Activated T-cell treated with anti-CD3 and anti-CD28 coated beads for 4 hours (primary cell): ENCODE results near the gene DAPP1.
"Not testable (repeated sequence)": the region's sequence is repeated elsewhere in the genome, so short reads cannot be mapped to it uniquely, and the experiment has no call there.

Experiments
- DNase-seq: peaks from one replicate; pipeline ENCODE4 v3.0.0-alpha.2; 2020

Gene DAPP1, protein sequence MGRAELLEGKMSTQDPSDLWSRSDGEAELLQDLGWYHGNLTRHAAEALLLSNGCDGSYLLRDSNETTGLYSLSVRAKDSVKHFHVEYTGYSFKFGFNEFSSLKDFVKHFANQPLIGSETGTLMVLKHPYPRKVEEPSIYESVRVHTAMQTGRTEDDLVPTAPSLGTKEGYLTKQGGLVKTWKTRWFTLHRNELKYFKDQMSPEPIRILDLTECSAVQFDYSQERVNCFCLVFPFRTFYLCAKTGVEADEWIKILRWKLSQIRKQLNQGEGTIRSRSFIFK

DNA sequence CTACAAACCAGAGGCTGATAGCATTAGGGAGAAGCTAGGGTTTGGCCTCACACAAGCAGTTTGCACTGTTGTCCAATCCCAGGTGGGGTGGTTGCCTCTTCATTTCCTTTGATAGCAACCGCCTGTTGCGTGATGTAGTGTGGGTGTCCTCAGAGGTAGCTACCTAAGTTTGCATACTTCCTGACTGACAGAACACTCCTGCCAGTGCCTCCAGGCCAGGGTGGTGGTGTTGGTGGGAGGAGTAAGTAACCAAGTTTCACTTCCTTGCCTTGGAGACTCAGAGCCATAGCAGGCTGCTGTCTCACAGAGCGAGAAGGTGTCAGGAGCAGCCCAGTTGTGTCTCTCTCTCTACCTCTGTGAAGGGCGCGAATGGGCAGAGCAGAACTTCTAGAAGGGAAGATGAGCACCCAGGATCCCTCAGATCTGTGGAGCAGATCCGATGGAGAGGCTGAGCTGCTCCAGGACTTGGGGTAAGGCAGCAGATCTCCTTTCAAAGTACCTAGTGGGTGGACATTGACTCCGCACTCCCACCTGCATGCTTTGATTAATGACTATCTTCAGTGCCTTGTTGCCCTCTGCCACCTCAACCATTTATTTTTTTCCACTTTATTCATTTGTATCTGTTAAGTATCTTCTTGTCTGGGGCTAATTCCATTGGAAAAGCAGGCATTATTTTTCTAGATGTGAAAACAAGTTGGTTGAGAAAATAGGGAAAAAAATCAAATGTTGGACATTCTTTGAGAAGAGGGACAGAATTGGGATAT, at the start of gene DAPP1:
TSS of gene DAPP1 (plus strand) at position 283 of the 764 bp plus-strand sequence. CDS start at position 370, 87 bp downstream.
- peak; percentile 51 for DNase-seq

DNA sequence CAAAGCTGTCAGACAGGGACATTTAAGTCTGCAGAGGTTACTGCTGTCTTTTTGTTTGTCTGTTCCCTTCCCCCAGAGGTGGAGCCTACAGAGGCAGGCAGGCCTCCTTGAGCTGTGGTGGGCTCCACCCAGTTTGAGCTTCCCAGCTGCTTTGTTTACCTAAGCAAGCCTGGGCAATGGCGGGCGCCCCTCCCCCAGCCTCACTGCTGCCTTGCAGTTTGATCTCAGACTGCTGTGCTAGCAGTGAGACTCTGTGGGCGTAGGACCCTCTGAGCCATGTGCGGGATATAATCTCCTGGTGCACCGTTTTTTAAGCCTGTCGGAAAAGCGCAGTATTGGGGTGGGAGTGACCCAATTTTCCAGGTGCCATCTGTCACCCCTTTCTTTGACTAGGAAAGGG, 45.8 kb upstream of the DAPP1 start:
- DNase-seq = not testable (repeated sequence)

DNA sequence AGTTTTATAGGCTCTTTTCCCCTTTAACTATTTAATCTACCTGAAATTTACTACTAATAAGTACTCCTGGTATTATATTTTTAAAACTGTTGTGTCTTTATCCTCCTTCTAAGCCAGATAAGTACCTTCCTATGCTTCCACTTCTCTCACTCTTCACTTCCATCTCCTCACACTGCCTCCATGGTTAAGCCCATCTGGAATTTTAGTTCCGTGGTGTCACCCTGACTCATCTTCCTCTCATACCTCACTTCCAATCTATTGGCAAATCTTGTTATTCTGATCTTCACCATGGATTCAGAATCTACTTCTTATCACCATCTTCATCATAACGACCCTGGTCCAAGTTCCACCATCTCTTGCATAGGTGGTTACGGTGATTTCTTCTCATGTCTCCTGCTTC, 32.7 kb upstream of the DAPP1 start:
- DNase-seq = no peak

DNA sequence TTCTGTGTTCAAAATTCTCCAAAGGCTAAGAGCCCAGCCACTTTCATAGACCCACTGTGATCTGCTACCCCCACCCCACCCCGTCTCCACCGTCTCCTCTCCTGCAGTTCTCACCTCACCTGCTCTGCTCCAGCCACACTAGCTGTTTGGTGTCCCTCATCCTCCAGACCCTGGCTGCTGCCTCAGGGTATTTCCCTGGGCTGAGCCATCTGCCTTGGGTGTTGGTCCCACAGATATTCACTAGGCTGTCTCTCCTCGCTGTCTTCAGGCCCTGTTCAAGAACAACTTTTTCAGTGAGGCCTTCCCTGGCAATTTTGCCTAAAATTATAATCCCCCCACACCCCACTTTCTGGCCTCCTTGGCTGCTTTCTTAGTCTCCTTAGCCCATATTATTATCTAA, 31.8 kb upstream of the DAPP1 start:
- no peak for DNase-seq

- DNase-seq = no peak
Observed at GRCh38 chr4:99790796-99791617, 25.6 kb upstream of the DAPP1 start.

- no peak for DNase-seq
Observed at GRCh38 chr4:99800332-99801004, 16.2 kb upstream of the DAPP1 start.

- no peak for DNase-seq
Observed at GRCh38 chr4:99801005-99801699, 15.5 kb upstream of the DAPP1 start.

GRCh38 chr4:99803566-99804101, 13.0 kb upstream of the DAPP1 start:
- DNase-seq = no peak

- no peak for DNase-seq
Observed at GRCh38 chr4:99806545-99806944, 10.1 kb upstream of the DAPP1 start.

GRCh38 chr4:99807666-99808065, 9.0 kb upstream of the DAPP1 start:
- DNase-seq = no peak

GRCh38 chr4:99808260-99808857, 8.3 kb upstream of the DAPP1 start:
- DNase-seq = peak; percentile 65

DNA sequence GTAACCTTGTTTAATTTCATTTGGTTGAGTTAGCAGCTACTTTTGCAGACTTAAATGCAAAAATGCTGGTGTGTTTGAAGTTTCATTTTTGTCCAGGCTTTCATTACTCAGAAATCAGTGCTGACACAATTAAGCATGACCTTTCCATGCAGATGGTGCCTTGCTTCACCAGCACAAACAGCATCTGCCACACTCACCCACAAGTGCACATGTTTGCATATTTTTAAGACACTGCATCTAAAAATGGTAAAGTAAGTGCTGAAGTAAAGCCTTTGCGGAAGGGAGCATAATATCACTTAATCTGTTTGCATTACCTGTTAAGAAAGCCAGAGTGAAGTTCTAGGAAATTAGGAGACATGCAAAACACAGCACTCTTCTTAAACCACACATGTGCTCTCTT, 7.3 kb upstream of the DAPP1 start:
- DNase-seq = no peak

- DNase-seq = no peak
Observed at GRCh38 chr4:99810536-99810935, 6.1 kb upstream of the DAPP1 start.

DNA sequence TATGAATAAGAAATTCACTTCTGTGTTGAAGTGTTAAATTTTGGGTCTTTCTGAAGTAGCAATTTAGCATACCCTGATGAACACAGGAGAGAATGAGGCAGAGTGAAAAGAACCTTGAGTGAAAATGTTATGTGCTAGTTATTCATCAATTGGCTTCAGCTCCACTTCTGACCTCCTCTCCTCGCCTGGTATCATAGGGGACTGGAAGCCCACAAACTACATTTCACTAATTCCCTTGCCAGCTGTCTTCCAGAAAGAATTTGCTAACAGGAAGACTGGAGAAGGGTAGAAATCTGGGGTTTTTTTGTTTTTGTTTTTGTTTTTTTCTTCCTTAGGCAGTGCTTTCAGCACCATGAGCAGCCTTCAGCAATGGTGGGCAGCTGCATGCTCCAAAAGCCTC, 5.5 kb upstream of the DAPP1 start:
- no peak for DNase-seq

- DNase-seq = peak; percentile 47
Observed at GRCh38 chr4:99811850-99812249, 4.8 kb upstream of the DAPP1 start.

- no peak for DNase-seq
Observed at GRCh38 chr4:99815597-99816011, 1.0 kb upstream of the DAPP1 start.

- no peak for DNase-seq
Observed at GRCh38 chr4:99817309-99817890, 773 bp downstream of the DAPP1 start.

DNA sequence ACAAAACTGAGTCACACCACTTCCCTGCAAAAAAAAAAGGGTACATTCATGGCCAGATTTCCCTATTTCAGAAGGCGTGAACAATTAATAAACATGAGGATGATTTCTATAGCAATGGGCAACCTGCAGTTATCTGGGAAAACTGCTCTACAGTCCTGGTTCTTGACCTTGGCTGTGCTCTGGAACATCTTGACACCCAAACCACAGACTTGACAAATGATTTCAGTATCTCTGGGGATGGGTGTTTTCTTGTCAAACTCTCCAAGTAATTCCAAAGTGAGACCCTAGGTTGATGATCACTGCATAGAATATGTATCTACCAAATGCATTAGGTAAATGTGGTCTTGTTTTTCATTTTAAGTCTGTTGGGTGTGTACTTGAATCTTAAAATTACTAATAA, 2.0 kb downstream of the DAPP1 start:
- DNase-seq = no peak

DNA sequence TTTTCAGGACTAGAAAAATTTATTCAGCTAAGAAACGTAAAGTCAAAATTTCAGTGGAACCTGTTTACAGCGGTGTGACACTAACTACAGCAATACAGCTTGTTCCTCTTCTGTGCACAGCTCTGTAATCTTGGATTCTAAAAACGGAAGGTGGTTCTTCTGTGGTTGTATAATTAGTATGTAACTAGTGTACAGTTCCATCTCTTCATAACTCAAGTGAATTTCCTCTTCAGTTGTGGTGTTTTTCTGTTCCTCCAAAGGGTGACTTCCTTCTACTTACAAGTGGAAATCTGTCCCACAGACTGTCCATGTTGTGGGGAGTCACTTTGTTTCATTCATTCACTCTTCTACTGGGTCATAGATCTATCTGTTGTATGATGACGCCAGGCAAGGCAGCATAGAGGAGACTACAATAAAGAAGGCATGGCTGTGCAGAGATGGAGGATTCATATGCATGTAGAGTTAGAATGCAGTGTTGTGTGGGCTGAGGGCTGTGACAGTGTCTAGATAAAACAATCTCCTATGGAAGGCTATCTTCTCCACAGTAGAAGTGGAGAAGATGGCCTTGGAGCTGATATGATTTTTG, 5.4 kb downstream of the DAPP1 start:
- DNase-seq = no peak

DNA sequence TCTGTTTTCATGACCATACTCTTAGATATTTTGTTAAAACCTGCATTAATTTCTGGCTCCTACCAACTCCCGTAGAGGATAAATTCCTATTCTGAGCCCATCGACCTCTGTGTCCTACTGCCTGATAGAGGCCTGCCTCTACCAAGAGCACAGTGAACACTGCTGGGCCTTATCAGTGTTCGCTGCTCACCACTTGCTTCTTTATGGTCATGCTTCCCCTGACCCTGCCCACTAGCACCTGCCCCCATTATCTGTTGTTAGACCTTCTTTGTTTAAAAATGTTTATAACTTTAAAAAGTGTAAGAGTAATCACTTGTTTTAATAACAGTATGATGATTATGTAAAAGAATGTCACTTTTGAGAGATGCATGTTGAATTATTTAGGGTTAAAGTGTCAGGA, 6.1 kb downstream of the DAPP1 start:
- no peak for DNase-seq

- DNase-seq = no peak
Observed at GRCh38 chr4:99824070-99824599, 7.5 kb downstream of the DAPP1 start.
